Stimulated activated effector memory CD8-positive, alpha-beta T cell treated with anti-CD3 and anti-CD28 coated beads, Interleukin-12 subunit alpha, Interleukin-12 subunit beta, amount 100 ng/mL, for 72 hours (primary cell): ENCODE data around the gene GNA12.

Source experiments
- ATAC-seq: fragments of 150-1000 bp; cut with Tn5 transposase; 2 replicates; pipeline ENCODE4 v1.10.0; 2021
- DNase-seq, 2 donors: peaks; one replicate each; pipeline ENCODE4 v3.0.0; 2021 to 2022; ENCODE audit warnings: low spot score in 2 of 2
- H3K27ac Mint-ChIP-seq: one replicate; pipeline ENCODE4 v1.8.0; 2022; ENCODE audit warnings: mild to moderate bottlenecking, mixed read lengths
- H3K36me3 Mint-ChIP-seq: one replicate; pipeline ENCODE4 v1.8.0; 2022; ENCODE audit warnings: mild to moderate bottlenecking, mixed read lengths
- H3K4me1 Mint-ChIP-seq: one replicate; pipeline ENCODE4 v1.8.0; 2022; ENCODE audit warnings: mixed read lengths
- H3K4me3 Mint-ChIP-seq: one replicate; pipeline ENCODE4 v1.8.0; 2022; ENCODE audit warnings: mild to moderate bottlenecking, mixed read lengths
- H3K9me3 Mint-ChIP-seq: one replicate; pipeline ENCODE4 v1.8.0; 2022; ENCODE audit warnings: mixed read lengths

The GNA12 gene

DNA sequence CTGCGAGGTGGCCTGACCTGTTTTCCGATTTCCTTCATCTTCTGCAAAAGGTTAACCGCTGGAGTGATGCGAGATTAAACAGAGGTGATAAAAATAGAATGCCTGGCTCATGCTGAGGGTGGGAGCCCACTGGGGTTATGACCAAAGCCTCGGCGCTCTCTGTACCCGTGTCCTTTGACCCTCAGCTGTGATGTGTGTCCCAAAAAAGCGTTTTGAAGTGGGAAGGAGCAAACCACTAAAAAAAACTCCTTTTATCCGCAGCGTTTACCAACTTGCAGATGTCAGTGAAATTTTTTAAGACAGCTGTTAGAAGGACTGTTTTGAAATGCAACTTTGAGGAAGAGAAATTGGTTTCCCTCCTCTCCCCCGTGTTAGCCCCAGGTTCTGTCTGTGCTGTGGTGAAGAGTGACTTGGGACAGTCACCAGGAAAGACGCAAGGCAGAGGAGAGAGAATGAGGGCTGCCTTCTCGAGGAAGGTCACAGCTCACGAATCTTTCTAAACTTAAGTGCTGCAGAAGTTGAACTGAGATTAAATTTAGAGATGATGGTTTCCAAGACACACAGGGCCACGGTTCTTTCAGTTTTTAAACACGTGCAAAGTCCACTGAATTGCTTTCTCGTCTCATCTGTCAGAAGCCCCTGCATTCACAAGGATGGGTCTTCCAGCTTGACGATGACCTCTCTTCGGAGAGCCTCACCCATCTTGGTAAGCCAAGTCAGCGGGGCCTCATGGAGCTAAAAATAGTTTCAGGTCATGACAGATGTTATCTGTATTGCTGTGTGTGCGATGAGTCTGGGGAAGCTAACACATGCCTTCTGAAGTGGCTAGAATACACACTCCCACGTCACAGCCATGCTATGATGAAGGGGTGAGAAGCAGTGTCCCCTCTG lies 128.5 kb downstream of the GNA12 start:
- H3K4me3 Mint-ChIP-seq = peak overlapping the region; percentile 48
- H3K9me3 Mint-ChIP-seq = no peaks in the 10 kb centered on the region
- peak; percentile 78 for ATAC-seq
- no peak for DNase-seq
- peaks cover 82% of the 10 kb centered on the region for H3K4me1 Mint-ChIP-seq
- H3K27ac Mint-ChIP-seq = peak overlapping the region; percentile 34
- H3K36me3 Mint-ChIP-seq = peaks cover 5% of the 10 kb centered on the region

DNA sequence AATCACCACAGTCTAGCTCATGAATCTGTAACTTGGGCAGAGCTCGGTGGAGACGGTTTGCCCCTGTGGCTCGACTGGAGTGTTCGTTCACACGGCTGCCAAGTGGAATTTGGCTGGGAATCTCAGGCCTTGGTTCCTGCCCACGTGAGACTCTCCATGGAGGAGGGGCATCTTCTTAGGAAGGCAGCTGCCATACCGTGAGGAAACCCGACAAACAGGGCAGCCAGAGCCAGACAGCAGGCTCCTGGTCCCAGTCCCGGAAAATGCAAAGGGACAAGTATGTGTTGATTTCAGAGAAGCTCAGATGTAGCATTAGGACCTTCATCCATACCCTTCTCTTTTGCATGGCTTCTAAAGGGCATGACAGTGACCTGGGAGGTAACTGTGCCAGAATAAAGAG lies 129.5 kb downstream of the GNA12 start:
- no peak for ATAC-seq
- no peaks in the 10 kb centered on the region for H3K9me3 Mint-ChIP-seq
- no peak for DNase-seq
- H3K36me3 Mint-ChIP-seq = peaks cover 5% of the 10 kb centered on the region
- H3K4me1 Mint-ChIP-seq = peaks cover 85% of the 10 kb centered on the region
- H3K4me3 Mint-ChIP-seq = peak overlapping the region; percentile 48
- no peak overlapping the region for H3K27ac Mint-ChIP-seq

DNA sequence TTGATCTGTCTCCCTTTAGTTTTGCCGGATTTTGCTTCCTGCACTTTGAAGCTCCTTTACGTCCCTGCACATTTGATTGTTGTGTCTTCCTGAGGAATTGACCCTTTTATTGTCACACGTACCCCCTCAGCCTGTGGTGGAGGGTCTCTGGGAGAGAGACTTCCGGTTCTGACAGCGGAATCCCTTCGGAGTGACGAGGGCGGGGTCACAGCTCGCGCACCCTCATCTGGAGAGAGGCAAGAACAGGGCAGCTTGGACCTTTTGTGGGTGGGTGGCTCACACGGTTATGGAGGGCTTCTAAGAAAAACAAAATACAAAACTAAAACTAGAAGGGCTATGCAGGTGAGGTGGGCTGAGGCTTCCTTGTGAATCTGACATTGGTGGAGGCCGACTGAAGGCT lies 130.1 kb downstream of the GNA12 start:
- DNase-seq (no peak), ATAC-seq (no peak)
- H3K4me1 Mint-ChIP-seq = peaks cover 87% of the 10 kb centered on the region
- no peaks in the 10 kb centered on the region for H3K9me3 Mint-ChIP-seq
- peaks cover 5% of the 10 kb centered on the region for H3K36me3 Mint-ChIP-seq
- no peak overlapping the region for H3K4me3 Mint-ChIP-seq
- H3K27ac Mint-ChIP-seq = no peak overlapping the region

DNA sequence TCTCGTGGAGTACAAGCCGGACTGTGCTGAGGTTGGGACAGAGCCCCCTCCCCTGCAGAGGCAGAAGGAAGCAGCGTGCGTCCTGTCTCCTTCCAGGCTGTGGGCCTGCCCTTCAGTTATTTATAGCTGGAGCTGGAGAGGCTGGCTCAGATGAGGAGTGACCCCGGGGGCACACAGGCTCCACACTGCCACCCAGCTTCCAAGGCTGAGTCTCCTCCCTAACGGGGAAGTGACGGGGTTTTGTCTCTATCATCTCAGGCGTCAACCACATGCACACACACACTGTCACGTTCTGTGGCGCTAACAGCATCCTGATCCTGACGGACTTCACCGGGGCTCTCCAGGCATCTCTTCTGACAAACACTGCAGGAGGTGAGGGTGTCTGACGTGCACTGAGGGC lies 130.7 kb downstream of the GNA12 start:
- Mint-ChIP-seq H3K36me3 (peaks cover 5% of the 10 kb centered on the region), H3K4me3 (no peak overlapping the region), H3K27ac (no peak overlapping the region), H3K4me1 (peaks cover 81% of the 10 kb centered on the region), H3K9me3 (no peaks in the 10 kb centered on the region)
- no peak for ATAC-seq
- DNase-seq = no peak

DNA sequence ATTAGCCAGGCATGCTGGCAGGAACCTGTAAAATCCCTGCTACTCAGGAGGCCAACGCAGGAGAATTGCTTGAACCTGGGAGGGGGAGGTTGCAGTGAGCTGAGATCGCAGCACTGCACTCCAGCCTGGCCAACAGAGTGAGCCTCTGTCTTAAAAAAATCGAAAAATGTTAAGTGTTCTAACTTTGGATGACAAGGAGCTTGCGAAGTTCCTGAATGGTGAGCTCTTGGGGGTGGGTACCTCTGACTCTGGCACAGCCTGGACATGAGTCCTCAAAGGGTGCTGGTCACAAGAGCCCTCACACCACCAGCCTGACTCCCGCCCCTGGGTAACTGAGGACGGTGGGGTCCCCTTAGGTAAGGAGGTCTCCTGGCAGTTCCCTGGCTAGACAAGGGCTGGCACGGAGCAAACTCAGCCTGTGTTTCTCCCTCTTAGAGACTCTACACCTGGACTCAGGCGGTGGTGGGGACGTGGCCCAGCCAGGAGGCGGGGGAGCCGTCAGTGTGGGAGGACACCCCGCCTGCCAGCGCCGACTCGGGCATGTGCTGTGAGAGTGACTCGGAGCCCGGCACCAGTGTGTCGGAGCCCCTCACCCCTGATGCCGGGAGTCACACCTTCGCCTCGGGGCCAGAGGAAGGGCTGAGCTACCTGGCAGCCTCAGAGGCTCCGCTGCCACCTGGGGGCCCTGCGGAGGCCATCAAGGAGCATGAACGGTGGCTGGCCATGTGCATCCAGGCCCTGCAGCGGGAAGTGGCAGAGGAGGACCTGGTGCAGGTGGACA lies 132.0 kb downstream of the GNA12 start:
- Mint-ChIP-seq H3K36me3 (peaks cover 11% of the 10 kb centered on the region), H3K9me3 (no peaks in the 10 kb centered on the region), H3K27ac (no peak overlapping the region), H3K4me3 (no peak overlapping the region), H3K4me1 (peaks cover 69% of the 10 kb centered on the region)
- DNase-seq (no peak), ATAC-seq (no peak)

DNA sequence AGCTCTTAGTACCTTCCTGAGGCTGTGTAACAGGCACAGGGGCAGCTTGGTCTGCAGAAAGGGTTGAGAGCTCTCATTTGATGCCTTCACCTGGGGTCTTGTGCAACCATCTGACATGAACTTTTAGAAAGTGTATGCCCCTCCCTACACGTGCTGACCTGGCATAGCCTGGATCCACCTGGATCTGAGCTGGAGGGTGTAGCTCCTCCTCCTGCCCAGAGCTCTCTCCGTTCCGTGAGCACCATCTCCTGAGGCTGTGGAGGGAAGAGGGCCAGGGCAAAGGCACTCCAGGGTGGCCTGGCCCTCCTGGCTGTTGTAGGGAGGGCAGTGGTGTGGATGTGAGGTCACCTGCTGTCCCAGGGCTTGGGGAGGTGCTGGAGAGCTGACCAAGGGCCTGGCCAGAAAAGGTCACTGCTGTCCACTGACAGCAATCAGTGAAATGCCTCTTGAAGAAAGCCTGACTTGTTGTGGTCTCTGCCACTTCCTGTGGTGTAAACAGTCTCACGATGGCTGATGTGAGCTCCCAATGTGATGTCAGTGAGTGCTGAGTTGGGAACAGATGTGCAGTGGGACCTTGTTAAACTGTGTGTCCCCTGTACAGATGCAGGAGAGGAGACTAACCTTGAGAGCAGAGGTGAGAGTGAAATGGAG lies 133.1 kb downstream of the GNA12 start:
- Mint-ChIP-seq H3K9me3 (no peaks in the 10 kb centered on the region), H3K4me3 (peak overlapping the region; percentile 75), H3K4me1 (peaks cover 58% of the 10 kb centered on the region)

DNA sequence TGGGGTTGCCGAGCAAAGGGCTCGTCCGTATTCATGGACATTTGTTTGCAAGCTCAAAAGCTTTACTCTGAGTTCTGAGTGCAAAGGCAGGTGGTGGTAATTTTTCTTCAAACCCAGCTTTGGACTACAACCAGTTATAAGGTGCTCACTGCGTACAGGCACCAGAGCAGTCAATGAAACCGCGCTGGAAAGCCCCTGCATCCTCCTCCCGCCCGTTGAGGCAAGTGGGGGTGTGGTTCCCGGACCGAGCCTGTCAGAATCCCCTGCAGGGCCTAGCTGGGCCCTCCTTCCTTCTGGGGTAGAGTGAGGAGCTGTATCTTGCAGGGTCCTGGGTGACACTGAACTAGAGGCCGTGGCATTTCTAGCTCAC lies 133.8 kb downstream of the GNA12 start:
- H3K4me3 Mint-ChIP-seq = peak overlapping the region; percentile 75
- ATAC-seq (peak; percentile 79), DNase-seq (peak; percentile 53 to 72)
- peak overlapping the region; percentile 67 for H3K27ac Mint-ChIP-seq
- no peaks in the 10 kb centered on the region for H3K9me3 Mint-ChIP-seq
- peaks cover 51% of the 10 kb centered on the region for H3K4me1 Mint-ChIP-seq
- H3K36me3 Mint-ChIP-seq = peaks cover 11% of the 10 kb centered on the region

More for the DNA sequence above, 133.1 kb downstream of the GNA12 start:
- ATAC-seq (peak; percentile 64), DNase-seq (peak in 1 of 2 donors; percentile 68)
- Mint-ChIP-seq H3K36me3 (peaks cover 11% of the 10 kb centered on the region), H3K27ac (peak overlapping the region; percentile 76)

DNA sequence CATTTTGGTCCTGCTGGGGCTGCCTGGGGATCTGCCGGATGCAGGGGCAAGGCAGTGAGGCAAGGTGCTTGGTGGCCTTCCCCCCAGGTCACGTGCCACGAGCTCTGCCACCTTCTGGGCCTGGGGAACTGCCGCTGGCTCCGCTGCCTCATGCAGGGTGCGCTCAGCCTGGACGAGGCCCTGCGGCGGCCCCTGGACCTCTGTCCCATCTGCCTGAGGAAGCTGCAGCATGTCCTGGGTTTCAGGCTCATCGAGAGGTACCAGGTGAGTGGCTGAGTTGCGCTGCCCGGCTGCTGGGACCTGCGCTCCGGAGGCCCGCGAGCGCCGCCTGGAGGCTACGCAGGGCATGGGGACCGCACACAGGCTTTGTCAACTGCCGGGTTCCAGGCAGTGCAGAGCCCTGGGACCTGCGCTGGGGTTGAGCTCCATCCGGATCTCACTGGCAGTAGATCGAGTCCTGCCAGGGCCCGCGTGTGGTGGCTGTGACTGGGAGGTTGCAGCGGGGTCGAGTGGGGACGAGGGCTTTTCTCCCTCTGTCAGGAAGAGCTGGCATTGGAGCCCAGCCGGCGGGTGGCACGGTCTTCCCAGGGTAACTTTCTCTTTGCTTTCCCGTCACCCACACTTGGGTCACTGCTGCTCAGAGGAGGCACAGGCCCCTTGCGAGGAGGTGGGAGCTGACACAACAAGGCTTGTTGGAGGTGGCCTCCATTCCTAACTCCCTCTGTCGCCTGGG lies 134.4 kb downstream of the GNA12 start:
- peaks cover 11% of the 10 kb centered on the region for H3K36me3 Mint-ChIP-seq
- H3K4me1 Mint-ChIP-seq = peaks cover 45% of the 10 kb centered on the region
- peak overlapping the region; percentile 75 for H3K4me3 Mint-ChIP-seq
- no peaks in the 10 kb centered on the region for H3K9me3 Mint-ChIP-seq
- peak; percentile 88 for ATAC-seq
- peak; percentile 86 to 88 for DNase-seq
- peak overlapping the region; percentile 67 for H3K27ac Mint-ChIP-seq

DNA sequence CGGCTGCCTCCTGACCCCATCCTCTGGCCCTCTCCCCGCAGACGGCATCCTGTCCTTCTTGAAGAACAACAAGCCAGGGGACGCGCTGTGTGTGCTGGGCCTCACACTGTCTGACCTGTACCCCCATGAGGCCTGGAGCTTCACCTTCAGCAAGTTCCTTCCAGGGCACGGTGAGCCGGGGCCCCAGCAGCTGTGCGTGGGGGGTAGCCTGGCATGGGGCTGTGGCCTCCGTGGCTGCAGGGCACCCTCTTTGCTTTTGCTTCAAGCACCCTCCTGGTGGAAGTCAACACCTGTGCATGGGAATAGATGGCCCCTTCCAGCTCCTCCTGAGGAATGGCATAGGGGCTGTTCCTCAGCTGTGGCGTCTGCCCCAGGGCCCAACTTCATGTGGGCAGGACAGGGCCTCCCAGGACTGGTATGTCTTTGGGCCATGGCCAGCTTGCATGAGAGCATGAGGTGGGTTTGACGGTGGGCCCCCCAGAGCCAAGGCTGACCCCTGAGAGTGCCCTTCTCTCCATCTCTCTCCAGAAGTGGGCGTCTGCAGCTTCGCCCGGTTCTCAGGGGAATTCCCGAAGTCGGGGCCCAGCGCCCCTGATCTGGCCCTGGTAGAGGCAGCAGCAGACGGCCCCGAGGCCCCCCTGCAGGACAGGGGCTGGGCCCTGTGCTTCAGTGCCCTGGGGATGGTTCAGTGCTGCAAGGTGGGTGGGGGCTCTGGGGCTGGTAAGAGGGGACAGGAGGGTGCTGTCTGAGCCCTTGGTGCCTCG lies 135.4 kb downstream of the GNA12 start:
- Mint-ChIP-seq H3K4me3 (peak overlapping the region; percentile 75), H3K27ac (no peak overlapping the region), H3K4me1 (peaks cover 35% of the 10 kb centered on the region), H3K36me3 (peaks cover 11% of the 10 kb centered on the region), H3K9me3 (no peaks in the 10 kb centered on the region)
- ATAC-seq (no peak), DNase-seq (no peak)

DNA sequence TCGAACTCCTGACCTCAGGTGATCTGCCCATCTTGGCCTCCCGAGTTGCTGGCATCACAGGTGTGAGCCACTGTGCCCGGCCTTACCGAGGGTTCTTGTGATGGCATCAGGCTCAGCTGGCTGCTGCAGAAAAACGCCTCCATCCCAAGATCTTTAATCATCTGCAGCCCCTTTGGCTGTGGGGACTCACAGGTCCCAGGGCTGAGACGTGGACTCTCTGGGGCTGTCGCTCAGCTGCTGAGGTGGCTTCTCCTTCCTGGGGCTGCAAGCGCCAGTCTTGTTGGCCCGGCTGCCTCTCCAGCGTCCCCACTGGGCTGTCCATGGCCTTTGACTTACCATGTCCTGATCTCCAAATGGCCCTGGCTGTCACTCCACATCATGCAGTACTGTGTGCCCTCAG lies 136.1 kb downstream of the GNA12 start:
- H3K27ac Mint-ChIP-seq = no peak overlapping the region
- peaks cover 29% of the 10 kb centered on the region for H3K4me1 Mint-ChIP-seq
- DNase-seq (no peak), ATAC-seq (no peak)
- no peak overlapping the region for H3K4me3 Mint-ChIP-seq
- H3K9me3 Mint-ChIP-seq = no peaks in the 10 kb centered on the region
- peaks cover 11% of the 10 kb centered on the region for H3K36me3 Mint-ChIP-seq

DNA sequence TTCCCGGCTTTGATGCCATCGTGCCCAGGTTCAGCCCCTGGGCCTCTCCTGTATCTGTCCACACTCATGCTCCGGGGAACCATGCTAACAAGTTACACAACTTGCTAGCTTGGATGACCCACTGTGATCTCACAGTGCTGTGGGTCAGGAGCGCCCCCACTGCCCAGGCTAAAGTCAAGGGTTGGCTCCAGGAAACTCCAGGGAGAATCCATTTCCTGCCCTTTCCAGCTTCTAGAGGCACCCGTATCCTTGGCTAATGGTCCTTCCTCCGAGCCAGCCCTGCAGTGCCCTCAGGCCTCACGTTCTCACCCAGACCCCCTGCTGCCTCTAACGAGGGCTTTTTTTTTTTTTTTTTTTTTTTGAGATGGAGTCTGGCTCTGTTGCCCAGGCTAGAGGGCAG lies 136.6 kb downstream of the GNA12 start:
- no peak for ATAC-seq
- H3K36me3 Mint-ChIP-seq = peaks cover 11% of the 10 kb centered on the region
- H3K9me3 Mint-ChIP-seq = no peaks in the 10 kb centered on the region
- no peak overlapping the region for H3K4me3 Mint-ChIP-seq
- no peak for DNase-seq
- no peak overlapping the region for H3K27ac Mint-ChIP-seq
- peaks cover 29% of the 10 kb centered on the region for H3K4me1 Mint-ChIP-seq

DNA sequence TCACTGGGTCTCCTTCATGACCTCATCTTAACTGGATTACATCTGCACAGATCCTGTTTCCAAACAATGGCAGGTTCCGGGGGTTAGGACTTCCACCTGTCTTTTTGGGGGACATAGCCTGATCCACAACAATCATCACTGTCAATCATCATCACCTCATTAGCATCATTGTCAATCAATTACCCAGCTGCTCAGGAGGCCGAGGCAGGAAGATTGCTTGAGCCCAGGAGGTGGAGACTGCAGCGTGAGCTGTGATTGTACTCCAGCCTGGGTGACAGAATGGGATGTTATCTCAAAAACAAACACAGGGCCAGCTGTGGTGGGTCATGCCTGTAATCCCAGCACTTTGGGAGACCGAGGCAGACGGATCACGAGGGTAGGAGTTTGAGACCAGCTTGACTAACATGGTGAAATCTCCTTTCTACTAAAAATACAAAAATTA lies 137.4 kb downstream of the GNA12 start:
- DNase-seq (no peak), ATAC-seq (no peak)
- H3K4me1 Mint-ChIP-seq = peaks cover 23% of the 10 kb centered on the region
- no peaks in the 10 kb centered on the region for H3K9me3 Mint-ChIP-seq
- H3K27ac Mint-ChIP-seq = no peak overlapping the region
- peaks cover 11% of the 10 kb centered on the region for H3K36me3 Mint-ChIP-seq
- H3K4me3 Mint-ChIP-seq = no peak overlapping the region

DNA sequence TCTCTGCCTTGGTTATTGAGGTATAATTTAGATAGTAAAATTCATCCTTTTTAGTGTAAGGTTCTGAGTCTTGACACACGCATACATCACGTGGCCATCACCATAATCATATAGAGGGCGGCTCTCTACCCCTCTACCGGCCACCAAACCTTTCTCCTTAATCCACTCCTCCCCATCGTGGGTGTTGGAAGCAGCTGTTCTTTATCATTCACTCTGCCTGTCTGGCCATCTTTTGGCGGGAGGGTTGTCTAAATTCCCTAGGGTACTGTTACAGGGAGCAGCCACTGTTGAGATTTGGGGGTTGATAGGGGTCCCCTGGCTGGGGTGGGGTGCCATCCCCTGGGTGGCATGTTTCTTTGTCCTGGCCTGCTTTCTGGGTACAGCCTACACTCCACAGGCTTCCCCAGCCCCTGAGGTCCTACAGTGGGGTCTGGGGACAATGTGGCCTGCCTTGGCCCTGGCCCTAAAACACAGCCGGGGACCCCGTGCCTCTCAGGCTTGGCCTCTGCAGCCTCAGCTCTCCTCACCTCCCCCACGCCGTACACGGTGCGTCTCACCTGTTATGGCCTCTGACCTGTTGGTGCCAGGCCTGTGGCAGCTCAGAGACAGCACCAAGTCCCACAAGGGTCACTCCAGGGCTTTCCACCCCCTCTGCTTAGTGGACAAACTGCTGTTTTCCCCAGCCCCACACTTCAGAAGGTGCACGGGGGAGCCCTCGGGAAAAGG lies 138.6 kb downstream of the GNA12 start:
- Mint-ChIP-seq H3K36me3 (peaks cover 6% of the 10 kb centered on the region), H3K9me3 (no peaks in the 10 kb centered on the region), H3K27ac (no peak overlapping the region), H3K4me1 (peaks cover 20% of the 10 kb centered on the region), H3K4me3 (no peak overlapping the region)
- DNase-seq (no peak), ATAC-seq (no peak)

DNA sequence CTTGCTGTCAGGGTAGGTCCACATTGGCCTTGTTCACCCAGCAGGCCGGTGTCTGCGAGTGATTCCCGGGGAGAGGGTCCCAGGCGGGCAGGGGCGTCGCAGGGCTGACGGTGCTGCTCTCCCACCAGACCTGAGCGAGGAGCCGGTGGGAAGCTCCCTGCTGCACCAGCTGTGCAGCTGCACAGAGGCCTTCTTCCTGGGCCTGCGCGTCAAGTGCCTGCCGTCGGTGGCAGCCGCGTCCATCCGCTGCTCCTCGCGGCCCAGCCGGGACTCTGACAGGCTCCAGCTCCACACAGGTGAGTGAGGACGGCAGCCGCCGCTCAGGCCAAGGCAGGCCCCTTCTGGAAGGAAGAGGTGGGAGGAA lies 141.5 kb downstream of the GNA12 start:
- ATAC-seq (no peak), DNase-seq (no peak)
- no peak overlapping the region for H3K4me3 Mint-ChIP-seq
- no peak overlapping the region for H3K27ac Mint-ChIP-seq
- H3K4me1 Mint-ChIP-seq = peaks cover 32% of the 10 kb centered on the region
- no peaks in the 10 kb centered on the region for H3K9me3 Mint-ChIP-seq
- peaks cover 16% of the 10 kb centered on the region for H3K36me3 Mint-ChIP-seq
